Testis (tissue), 2 donors: ENCODE measurements around the gene GALM.

Source experiments
- POLR2A ChIP-seq: fragments of 450-650 bp; IDR thresholded peaks from one replicate; pipeline ENCODE4 v1.6.1; 2017; ENCODE audit warnings: antibody characterized with exemption, mild to moderate bottlenecking, moderate library complexity
- TF ChIP-seq, protein P1 (sequence below), 3 experiments: fragments of 450-650 bp in 2 of 3; fragments of 200-600 bp in 1 of 3; sonication (generic) in 1 of 3; IDR thresholded peaks; one replicate each; pipeline ENCODE4 v1.5.1; 2016 to 2019; ENCODE audit warnings: antibody characterized with exemption in 3 of 3, mild to moderate bottlenecking in 2 of 3, moderate library complexity in 1 of 3

DNA sequence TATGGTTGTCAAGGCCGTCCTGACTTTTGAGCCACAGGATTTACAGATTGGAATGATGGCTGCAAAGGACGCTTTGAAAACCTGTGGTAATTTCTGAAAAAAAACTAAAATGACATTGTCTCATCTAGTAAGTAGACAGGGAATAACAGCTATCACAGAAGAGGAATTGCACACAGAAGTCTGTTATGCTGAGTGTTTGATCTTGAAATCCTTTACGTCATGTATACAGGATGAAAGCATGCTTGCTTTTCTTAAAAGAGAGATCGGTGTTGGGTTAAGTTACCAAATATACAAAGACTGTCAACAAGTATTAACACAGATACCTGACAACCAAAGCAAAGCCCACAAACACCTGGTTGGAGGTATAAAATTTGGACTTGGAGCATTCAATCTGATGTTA, 97.8 kb downstream of the GALM start:
- TF ChIP-seq POLR2A, result no peak
- TF ChIP-seq, protein P1, sequence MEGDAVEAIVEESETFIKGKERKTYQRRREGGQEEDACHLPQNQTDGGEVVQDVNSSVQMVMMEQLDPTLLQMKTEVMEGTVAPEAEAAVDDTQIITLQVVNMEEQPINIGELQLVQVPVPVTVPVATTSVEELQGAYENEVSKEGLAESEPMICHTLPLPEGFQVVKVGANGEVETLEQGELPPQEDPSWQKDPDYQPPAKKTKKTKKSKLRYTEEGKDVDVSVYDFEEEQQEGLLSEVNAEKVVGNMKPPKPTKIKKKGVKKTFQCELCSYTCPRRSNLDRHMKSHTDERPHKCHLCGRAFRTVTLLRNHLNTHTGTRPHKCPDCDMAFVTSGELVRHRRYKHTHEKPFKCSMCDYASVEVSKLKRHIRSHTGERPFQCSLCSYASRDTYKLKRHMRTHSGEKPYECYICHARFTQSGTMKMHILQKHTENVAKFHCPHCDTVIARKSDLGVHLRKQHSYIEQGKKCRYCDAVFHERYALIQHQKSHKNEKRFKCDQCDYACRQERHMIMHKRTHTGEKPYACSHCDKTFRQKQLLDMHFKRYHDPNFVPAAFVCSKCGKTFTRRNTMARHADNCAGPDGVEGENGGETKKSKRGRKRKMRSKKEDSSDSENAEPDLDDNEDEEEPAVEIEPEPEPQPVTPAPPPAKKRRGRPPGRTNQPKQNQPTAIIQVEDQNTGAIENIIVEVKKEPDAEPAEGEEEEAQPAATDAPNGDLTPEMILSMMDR (IDR thresholded peaks at IDR 0.05), result no peak
